SK-N-SH (cell line): ENCODE data around the gene PPP2R3A. TPM values are rescaled to one million over a fixed set of nuclear protein-coding genes. Genes with fewer than 3 reads are reported as not detected.

Experiments used
- EZH2phosphoT487 ChIP-seq: fragments of 200-600 bp; sonication (generic); IDR thresholded peaks from 2 replicates; pipeline ENCODE4 v1.6.1; 2017; ENCODE audit warnings: low read depth, mixed run types, mild to moderate bottlenecking, antibody characterized with exemption, moderate library complexity, borderline replicate concordance
- FOXM1 ChIP-seq: IDR thresholded peaks from 2 replicates; pipeline ENCODE4 v1.4.0; 2012; ENCODE audit warnings: low read depth, mild to moderate bottlenecking
- NRF1 ChIP-seq: IDR thresholded peaks from 2 replicates; pipeline ENCODE4 v1.6.1; 2012; ENCODE audit warnings: low read depth, mild to moderate bottlenecking, low read length
- PBX3 ChIP-seq: IDR thresholded peaks from 2 replicates; pipeline ENCODE4; 2012
- RAD21 ChIP-seq: IDR thresholded peaks from 2 replicates; pipeline ENCODE4 v1.6.1; 2012; ENCODE audit warnings: mild to moderate bottlenecking, low read length
- RFX5 ChIP-seq: IDR thresholded peaks from 2 replicates; pipeline ENCODE4 v1.6.1; 2012; ENCODE audit warnings: mild to moderate bottlenecking, improper control_type of control experiment, low read length
- SMC3 ChIP-seq: IDR thresholded peaks from 2 replicates; pipeline ENCODE4 v1.6.1; 2012; ENCODE audit warnings: low read depth, low read length, improper control_type of control experiment
- TCF12 ChIP-seq: IDR thresholded peaks from 2 replicates; pipeline ENCODE4 v1.4.0; 2012
- polyA plus RNA-seq, 3 experiments: library from polyadenylated mRNA; depleted of rRNA; stranded (reverse); fragments of >200 nt; gene quantifications; 2 replicates each; pipeline ENCODE4 v1.2.3, GENCODE V29; 2012
- TF ChIP-seq, protein P1 (sequence below): IDR thresholded peaks from 2 replicates; pipeline ENCODE4 v1.6.1; 2012; ENCODE audit warnings: mild to moderate bottlenecking, low read depth, low read length, moderate library complexity
- TF ChIP-seq, protein P2 (sequence below): IDR thresholded peaks from 2 replicates; pipeline ENCODE4 v1.4.0; 2012; ENCODE audit warnings: low read depth
- TF ChIP-seq, protein P3 (sequence below): fragments of 150-350 bp; IDR thresholded peaks from 2 replicates; pipeline ENCODE4 v1.6.1; 2016; ENCODE audit warnings: mild to moderate bottlenecking, low read depth, low read length
- TF ChIP-seq, protein P4 (sequence below): fragments of 150-350 bp; IDR thresholded peaks from 2 replicates; pipeline ENCODE4 v1.6.1; 2017; ENCODE audit warnings: antibody characterized with exemption, low read length, low read depth, borderline replicate concordance

The PPP2R3A gene
- polyA plus RNA-seq, 1 of the 3 experiments (the other 2 are of a cell fraction) = 3.9 TPM

DNA sequence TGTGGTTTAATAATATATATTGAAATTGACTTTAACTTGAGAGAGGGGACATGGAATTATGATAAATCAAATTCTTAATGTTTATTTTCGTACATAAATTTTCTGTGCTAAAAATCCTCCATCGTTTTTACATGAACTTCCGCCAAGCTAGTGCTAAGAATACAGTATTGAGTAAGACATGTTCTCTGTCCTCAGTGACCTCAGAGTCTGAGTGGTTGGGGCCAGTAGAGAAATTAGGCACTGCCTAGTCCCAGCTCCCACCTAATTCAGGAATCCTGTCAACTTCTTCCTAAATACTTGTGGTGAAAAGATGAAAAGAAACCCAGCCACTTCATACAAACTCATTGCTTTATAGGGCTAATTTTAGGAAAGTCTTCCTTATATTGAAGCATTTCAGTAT is 110.3 kb downstream of the PPP2R3A start (continued):
- TF ChIP-seq, protein P1, sequence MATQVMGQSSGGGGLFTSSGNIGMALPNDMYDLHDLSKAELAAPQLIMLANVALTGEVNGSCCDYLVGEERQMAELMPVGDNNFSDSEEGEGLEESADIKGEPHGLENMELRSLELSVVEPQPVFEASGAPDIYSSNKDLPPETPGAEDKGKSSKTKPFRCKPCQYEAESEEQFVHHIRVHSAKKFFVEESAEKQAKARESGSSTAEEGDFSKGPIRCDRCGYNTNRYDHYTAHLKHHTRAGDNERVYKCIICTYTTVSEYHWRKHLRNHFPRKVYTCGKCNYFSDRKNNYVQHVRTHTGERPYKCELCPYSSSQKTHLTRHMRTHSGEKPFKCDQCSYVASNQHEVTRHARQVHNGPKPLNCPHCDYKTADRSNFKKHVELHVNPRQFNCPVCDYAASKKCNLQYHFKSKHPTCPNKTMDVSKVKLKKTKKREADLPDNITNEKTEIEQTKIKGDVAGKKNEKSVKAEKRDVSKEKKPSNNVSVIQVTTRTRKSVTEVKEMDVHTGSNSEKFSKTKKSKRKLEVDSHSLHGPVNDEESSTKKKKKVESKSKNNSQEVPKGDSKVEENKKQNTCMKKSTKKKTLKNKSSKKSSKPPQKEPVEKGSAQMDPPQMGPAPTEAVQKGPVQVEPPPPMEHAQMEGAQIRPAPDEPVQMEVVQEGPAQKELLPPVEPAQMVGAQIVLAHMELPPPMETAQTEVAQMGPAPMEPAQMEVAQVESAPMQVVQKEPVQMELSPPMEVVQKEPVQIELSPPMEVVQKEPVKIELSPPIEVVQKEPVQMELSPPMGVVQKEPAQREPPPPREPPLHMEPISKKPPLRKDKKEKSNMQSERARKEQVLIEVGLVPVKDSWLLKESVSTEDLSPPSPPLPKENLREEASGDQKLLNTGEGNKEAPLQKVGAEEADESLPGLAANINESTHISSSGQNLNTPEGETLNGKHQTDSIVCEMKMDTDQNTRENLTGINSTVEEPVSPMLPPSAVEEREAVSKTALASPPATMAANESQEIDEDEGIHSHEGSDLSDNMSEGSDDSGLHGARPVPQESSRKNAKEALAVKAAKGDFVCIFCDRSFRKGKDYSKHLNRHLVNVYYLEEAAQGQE = no peak
- TF ChIP-seq RFX5 = no peak
- no peak for TF ChIP-seq PBX3
- TF ChIP-seq, protein P2, sequence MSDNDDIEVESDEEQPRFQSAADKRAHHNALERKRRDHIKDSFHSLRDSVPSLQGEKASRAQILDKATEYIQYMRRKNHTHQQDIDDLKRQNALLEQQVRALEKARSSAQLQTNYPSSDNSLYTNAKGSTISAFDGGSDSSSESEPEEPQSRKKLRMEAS = no peak
- no peak for TF ChIP-seq NRF1
- TF ChIP-seq, protein P3, sequence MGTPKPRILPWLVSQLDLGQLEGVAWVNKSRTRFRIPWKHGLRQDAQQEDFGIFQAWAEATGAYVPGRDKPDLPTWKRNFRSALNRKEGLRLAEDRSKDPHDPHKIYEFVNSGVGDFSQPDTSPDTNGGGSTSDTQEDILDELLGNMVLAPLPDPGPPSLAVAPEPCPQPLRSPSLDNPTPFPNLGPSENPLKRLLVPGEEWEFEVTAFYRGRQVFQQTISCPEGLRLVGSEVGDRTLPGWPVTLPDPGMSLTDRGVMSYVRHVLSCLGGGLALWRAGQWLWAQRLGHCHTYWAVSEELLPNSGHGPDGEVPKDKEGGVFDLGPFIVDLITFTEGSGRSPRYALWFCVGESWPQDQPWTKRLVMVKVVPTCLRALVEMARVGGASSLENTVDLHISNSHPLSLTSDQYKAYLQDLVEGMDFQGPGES = no peak
- TF ChIP-seq, protein P4, sequence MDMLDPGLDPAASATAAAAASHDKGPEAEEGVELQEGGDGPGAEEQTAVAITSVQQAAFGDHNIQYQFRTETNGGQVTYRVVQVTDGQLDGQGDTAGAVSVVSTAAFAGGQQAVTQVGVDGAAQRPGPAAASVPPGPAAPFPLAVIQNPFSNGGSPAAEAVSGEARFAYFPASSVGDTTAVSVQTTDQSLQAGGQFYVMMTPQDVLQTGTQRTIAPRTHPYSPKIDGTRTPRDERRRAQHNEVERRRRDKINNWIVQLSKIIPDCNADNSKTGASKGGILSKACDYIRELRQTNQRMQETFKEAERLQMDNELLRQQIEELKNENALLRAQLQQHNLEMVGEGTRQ = no peak
- no peak for TF ChIP-seq RAD21
- TF ChIP-seq FOXM1 = no peak
- no peak for TF ChIP-seq EZH2phosphoT487
- no peak for TF ChIP-seq TCF12
- TF ChIP-seq SMC3 = no peak
